Endothelial cell of umbilical vein (primary cell): ENCODE results near the gene RAB11FIP2. TPM values are rescaled to one million over a fixed set of nuclear protein-coding genes. Genes with fewer than 3 reads are reported as not detected.

Source experiments
- BruUV-seq: library from RNA; stranded (reverse); fragments of 400-500 nt; replicated peaks from 2 replicates; lab custom pipeline; 2021; lab: Mats Ljungman, UMichigan
- CTCF ChIA-PET: fragments of 300-600, 350-600 bp; sonication (Branson Sonifier 250); formaldehyde crosslinking; loops from one replicate; lab custom pipeline; 2021; ENCODE audit warnings: antibody characterized with exemption, inconsistent platforms; lab: Charles Lee
- POLR2A ChIA-PET: fragments of 300-600, 350-600 bp; sonication (Branson Sonifier 250); formaldehyde crosslinking; loops from one replicate; lab custom pipeline; 2021; ENCODE audit warnings: antibody characterized with exemption, inconsistent platforms; lab: Charles Lee
- DNase-seq: peaks from one replicate; pipeline ENCODE4 v3.0.0-alpha.2; 2011; ENCODE audit warnings: low read depth, low spot score
- FAIRE-seq: peaks from 2 replicates; lab custom pipeline; 2011; peaks lifted over from hg19 to GRCh38; lab: Jason Lieb, UNC
- H2AFZ ChIP-seq: 2 replicates; pipeline ENCODE4 v1.6.0; 2012; ENCODE audit warnings: low read depth, low read length, control low read depth, inconsistent platforms
- H3K27ac ChIP-seq: 2 replicates; pipeline ENCODE4 v1.5.1; 2011; ENCODE audit warnings: low read depth, mild to moderate bottlenecking, control low read depth, low read length, moderate library complexity; ENCODE audit not compliant: insufficient read depth
- H3K27me3 ChIP-seq, 2 experiments: 2 replicates each; pipeline versions ENCODE4 v1.6.0 to v1.6.1; 2011; ENCODE audit warnings: low read length in 2 of 2, mixed read lengths in 1 of 2; ENCODE audit not compliant: control insufficient read depth in 2 of 2, insufficient read depth in 2 of 2
- H3K36me3 ChIP-seq, 2 experiments: 2 replicates in 1 of 2; 3 replicates in 1 of 2; pipeline ENCODE4 v1.5.1; 2011; ENCODE audit warnings: low read length in 2 of 2, mild to moderate bottlenecking in 1 of 2, moderate library complexity in 1 of 2; ENCODE audit not compliant: control insufficient read depth in 2 of 2, insufficient read depth in 2 of 2; ENCODE audit errors: extremely low read depth in 1 of 2
- H3K4me1 ChIP-seq: 3 replicates; pipeline ENCODE4 v1.5.1; 2011; ENCODE audit warnings: mild to moderate bottlenecking, low read length; ENCODE audit not compliant: control insufficient read depth, insufficient read depth; ENCODE audit errors: extremely low read depth
- H3K4me2 ChIP-seq: 2 replicates; pipeline ENCODE4 v1.6.1; 2011; ENCODE audit warnings: low read length, control low read depth, mixed read lengths; ENCODE audit not compliant: insufficient read depth
- H3K4me3 ChIP-seq, 3 experiments: fragments of 200-600 bp in 1 of 3; sonication (generic), shearing (Covaris generic) in 1 of 3; replicated peaks in 1 of 3; 2 replicates each; pipeline ENCODE4 v1.5.1; 2011 to 2016; ENCODE audit warnings: control low read depth in 3 of 3, low read length in 3 of 3, mild to moderate bottlenecking in 2 of 3, inconsistent platforms in 1 of 3, low read depth in 1 of 3, moderate library complexity in 1 of 3; ENCODE audit not compliant: insufficient read depth in 1 of 3
- H3K79me2 ChIP-seq: 2 replicates; pipeline ENCODE4 v1.6.0; 2012; ENCODE audit warnings: low read length, inconsistent platforms; ENCODE audit not compliant: control insufficient read depth, insufficient read depth
- H3K9ac ChIP-seq: replicated peaks from 2 replicates; pipeline ENCODE3; 2011; ENCODE audit warnings: low read length, control low read depth; ENCODE audit not compliant: insufficient read depth; ENCODE audit errors: extremely low read depth
- H3K9me1 ChIP-seq: replicated peaks from 3 replicates; pipeline ENCODE4 v1.6.0; 2011; ENCODE audit warnings: mild to moderate bottlenecking, low read length; ENCODE audit not compliant: control insufficient read depth, insufficient read depth; ENCODE audit errors: extremely low read depth
- H3K9me3 ChIP-seq: replicated peaks from 2 replicates; pipeline ENCODE4 v1.5.1; 2012; ENCODE audit warnings: low read length, inconsistent platforms; ENCODE audit not compliant: control insufficient read depth, insufficient read depth
- H4K20me1 ChIP-seq: replicated peaks from 2 replicates; pipeline ENCODE3; 2011; ENCODE audit warnings: mild to moderate bottlenecking, low read length; ENCODE audit not compliant: control insufficient read depth, insufficient read depth; ENCODE audit errors: extremely low read depth
- EZH2 ChIP-seq: IDR thresholded peaks from 2 replicates; pipeline ENCODE4 v1.6.1; 2012; ENCODE audit warnings: borderline replicate concordance, low read depth, mild to moderate bottlenecking, moderate library complexity, low read length, inconsistent platforms; ENCODE audit not compliant: severe bottlenecking
- FOS ChIP-seq: IDR thresholded peaks from 2 replicates; pipeline ENCODE4 v1.6.1; 2011; ENCODE audit warnings: mild to moderate bottlenecking, low read length, moderate library complexity, borderline replicate concordance; ENCODE audit not compliant: insufficient read depth
- GATA2 ChIP-seq: IDR thresholded peaks from 2 replicates; pipeline ENCODE4 v1.7.0; 2011; ENCODE audit warnings: low read depth, mild to moderate bottlenecking, moderate library complexity, mixed read lengths, low read length; ENCODE audit not compliant: insufficient read length, insufficient read depth
- JUN ChIP-seq: IDR thresholded peaks from 2 replicates; pipeline ENCODE4 v1.6.1; 2011; ENCODE audit warnings: borderline replicate concordance, low read depth; ENCODE audit not compliant: insufficient read length, insufficient read depth
- MAX ChIP-seq: IDR thresholded peaks from 2 replicates; pipeline ENCODE4 v1.6.1; 2011; ENCODE audit not compliant: insufficient read depth, insufficient read length
- MYC ChIP-seq: IDR thresholded peaks from one replicate; pipeline ENCODE4 v1.6.1; 2011; ENCODE audit warnings: mild to moderate bottlenecking, low read depth, low read length
- POLR2A ChIP-seq: IDR thresholded peaks from 2 replicates; pipeline ENCODE4 v1.6.1; 2012; ENCODE audit warnings: low read depth, mild to moderate bottlenecking, control low read depth, low read length
- POLR2AphosphoS5 ChIP-seq: IDR thresholded peaks from 2 replicates; pipeline ENCODE4 v1.6.1; 2012; ENCODE audit warnings: low read depth, mild to moderate bottlenecking, control low read depth, low read length, moderate library complexity; ENCODE audit not compliant: insufficient read depth
- dilution Hi-C: fragments of 300-500 bp; cut with MboI; formaldehyde crosslinking; loops from one replicate; pipeline ENCODE4 v1.15.0; 2019; ENCODE audit warnings: low sequenced_read_pairs; ENCODE audit not compliant: extremely low pct_ligation_motif_present
- intact Hi-C: fragments of 100-400 bp; cut with micrococcal nuclease; formaldehyde crosslinking; loops from one replicate; pipeline ENCODE4 v1.10.0; 2022
- polyA plus RNA-seq, 4 experiments: library from polyadenylated mRNA; depleted of rRNA in 3 of 4; stranded (reverse) in 3 of 4; unstranded in 1 of 4; fragments of >200 nt; gene quantifications; 2 replicates each; pipeline versions ENCODE4 v1.2.1 to v1.2.3, GENCODE V29; 2011 to 2012; ENCODE audit warnings: missing spikeins in 1 of 4
- total RNA-seq: library from RNA; stranded (reverse); gene quantifications from 2 replicates; pipeline ENCODE4 v1.2.3, GENCODE V29; 2021
- TF ChIP-seq, protein P1 (sequence below), 2 donors: IDR thresholded peaks; 1 replicate in 1 of 2; 2 replicates in 1 of 2; pipeline ENCODE4 v1.5.1; 2011; ENCODE audit warnings: low read length in 2 of 2, mild to moderate bottlenecking in 2 of 2, moderate library complexity in 2 of 2, control low read depth in 1 of 2, inconsistent platforms in 1 of 2, low read depth in 1 of 2; ENCODE audit not compliant: insufficient read depth in 1 of 2; ENCODE audit errors: extremely low read depth in 1 of 2

The RAB11FIP2 gene
- total and polyA plus RNA-seq, 2 donors (not counting 3 experiments of a cell fraction or from before 2014, with no cell fraction given): 1.9 to 8.6 TPM

DNA sequence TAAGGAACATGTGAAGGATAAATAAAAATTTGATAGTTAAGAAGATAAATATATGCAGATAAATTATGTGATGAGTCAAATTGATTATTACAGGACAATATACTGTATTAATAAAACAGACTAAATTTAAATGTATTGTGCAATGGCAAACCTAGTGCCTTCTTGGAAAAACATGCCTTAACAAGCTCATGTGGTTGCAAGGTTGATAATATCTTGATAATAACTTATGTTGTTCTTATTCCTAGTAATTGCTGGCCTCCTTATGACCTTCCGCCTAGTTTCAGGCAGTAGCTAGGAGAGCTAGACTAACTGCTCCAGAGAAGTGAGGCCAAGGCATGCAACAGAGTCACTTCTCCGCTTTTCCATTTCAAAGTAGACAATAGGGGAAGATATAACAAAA lies 7.6 kb upstream of the RAB11FIP2 start:
- dilution Hi-C loops (no loop called here), intact Hi-C loops (no loop called here)
- BruUV-seq: no TSS peak
- H3K36me3 ChIP-seq: no peaks in the 10 kb centered on the region
- no peaks in the 10 kb centered on the region for H4K20me1 ChIP-seq
- H3K27me3 ChIP-seq: no peaks in the 10 kb centered on the region
- no peaks in the 10 kb centered on the region for H3K4me1 ChIP-seq
- DNase-seq (no peak), FAIRE-seq (no peak)
- no peak for TF ChIP-seq EZH2
- no peak for TF ChIP-seq MYC
- TF ChIP-seq, protein P1, sequence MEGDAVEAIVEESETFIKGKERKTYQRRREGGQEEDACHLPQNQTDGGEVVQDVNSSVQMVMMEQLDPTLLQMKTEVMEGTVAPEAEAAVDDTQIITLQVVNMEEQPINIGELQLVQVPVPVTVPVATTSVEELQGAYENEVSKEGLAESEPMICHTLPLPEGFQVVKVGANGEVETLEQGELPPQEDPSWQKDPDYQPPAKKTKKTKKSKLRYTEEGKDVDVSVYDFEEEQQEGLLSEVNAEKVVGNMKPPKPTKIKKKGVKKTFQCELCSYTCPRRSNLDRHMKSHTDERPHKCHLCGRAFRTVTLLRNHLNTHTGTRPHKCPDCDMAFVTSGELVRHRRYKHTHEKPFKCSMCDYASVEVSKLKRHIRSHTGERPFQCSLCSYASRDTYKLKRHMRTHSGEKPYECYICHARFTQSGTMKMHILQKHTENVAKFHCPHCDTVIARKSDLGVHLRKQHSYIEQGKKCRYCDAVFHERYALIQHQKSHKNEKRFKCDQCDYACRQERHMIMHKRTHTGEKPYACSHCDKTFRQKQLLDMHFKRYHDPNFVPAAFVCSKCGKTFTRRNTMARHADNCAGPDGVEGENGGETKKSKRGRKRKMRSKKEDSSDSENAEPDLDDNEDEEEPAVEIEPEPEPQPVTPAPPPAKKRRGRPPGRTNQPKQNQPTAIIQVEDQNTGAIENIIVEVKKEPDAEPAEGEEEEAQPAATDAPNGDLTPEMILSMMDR (IDR thresholded peaks at IDR 0.05; ENCODE audit: extremely low read depth in 1 of 2, insufficient read depth in 1 of 2, low read depth in 1 of 2, low read length in 2 of 2): no peak
- no peak for TF ChIP-seq GATA2
- no peak for TF ChIP-seq POLR2AphosphoS5
- TF ChIP-seq JUN: no peak
- TF ChIP-seq FOS: no peak
- no peak for TF ChIP-seq POLR2A
- no peak for TF ChIP-seq MAX
- H3K9me3 ChIP-seq: no peaks in the 10 kb centered on the region
- no peak overlapping the region for H3K27ac ChIP-seq
- no peaks in the 10 kb centered on the region for H3K9me1 ChIP-seq
- H3K9ac ChIP-seq: no peak overlapping the region
- H3K4me2 ChIP-seq: no peak overlapping the region
- no peak overlapping the region for H2AFZ ChIP-seq
- ChIA-PET POLR2A (no interaction called here), CTCF (interaction anchor here (0.8 to 2.8 kb wide), 2 partner anchors 9 to 12 kb away, joined by 3 to 9 read pairs; no protein-coding TSS in a partner anchor)
- no peaks in the 10 kb centered on the region for H3K79me2 ChIP-seq
- H3K4me3 ChIP-seq: no peak overlapping the region
